NCI-H2227 (cell line): ENCODE measurements around the gene TTLL5.
"Not testable (repeated sequence)": the region's sequence is repeated elsewhere in the genome, so short reads cannot be mapped to it uniquely, and the experiment has no call there.

Source experiments
- DNase-seq: peaks from one replicate; lab custom pipeline; 2025; ENCODE audit not compliant: unreplicated experiment; lab: John Stamatoyannopoulos, UW

The TTLL5 gene

GRCh38 chr14:75904311-75904710, 243.3 kb downstream of the TTLL5 start:
- no peak for DNase-seq

DNA sequence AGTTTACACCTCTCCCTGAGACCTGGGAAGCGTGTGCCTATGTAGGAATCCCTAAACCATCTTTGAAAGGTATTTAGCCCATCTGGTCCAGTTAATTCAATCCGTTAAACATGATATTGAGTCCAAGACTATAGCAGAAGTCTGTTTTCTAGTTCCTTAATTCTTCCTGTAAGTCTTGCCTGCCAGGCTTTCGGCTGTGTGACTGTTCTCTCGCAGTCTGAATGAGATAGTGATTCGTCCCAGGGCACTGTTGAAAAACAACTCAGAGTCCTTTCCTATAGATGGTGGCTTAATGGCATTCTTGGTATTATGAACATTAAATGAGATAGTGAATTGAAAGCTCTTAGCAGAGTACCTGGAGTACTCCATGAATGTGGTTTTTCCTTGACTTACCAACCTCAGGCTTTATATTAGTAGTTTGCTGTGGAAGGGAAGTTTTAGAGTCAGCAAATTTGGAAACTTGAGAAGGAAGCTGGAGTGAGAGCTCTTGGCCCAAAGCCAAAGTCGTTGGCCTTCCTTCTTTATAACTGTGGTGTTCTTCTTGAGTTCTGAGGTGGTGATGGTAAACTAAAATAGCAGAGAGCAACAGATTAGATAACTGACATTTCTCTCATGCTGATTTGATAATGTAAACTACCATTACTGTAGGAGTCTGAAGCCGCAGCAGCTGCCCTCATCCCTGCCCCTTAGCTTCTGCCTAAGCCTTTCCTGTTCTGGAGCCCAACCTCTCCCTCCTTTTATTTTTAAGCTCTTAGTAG, 244.3 kb downstream of the TTLL5 start:
- DNase-seq: no peak

GRCh38 chr14:75906228-75906627, 245.2 kb downstream of the TTLL5 start:
- no peak for DNase-seq

DNA sequence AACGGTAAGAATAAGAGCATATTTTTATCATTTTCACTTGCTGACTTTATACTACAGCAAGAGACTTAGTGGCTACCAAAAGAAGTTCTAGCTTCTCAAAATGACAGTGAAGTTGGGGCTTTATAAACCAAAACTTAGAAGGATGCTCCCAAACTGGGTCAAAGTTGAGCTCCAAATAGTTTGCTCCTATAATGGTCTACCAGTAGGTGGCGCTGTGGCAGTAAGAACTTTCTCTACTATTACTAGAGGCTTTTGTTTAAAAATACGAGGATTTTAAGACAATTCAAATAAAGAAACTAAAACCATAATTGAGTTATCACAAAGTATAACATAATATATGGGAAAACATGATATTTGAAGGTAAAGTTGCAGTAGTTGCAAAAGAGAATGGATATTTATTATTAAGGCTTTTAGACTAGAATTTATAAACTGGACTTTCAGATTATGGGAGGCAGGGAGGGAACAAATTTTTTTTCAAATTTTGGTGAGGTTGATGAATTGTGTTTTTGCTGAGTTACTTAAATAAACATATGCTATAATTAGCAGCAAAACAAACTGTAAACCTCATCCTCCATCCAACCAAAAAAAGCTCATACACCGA, 245.7 kb downstream of the TTLL5 start:
- peak; percentile 54 for DNase-seq

- DNase-seq: no peak
Measured at GRCh38 chr14:75907756-75908359, 246.8 kb downstream of the TTLL5 start.

- DNase-seq: no peak
Measured at GRCh38 chr14:75909630-75910029, 248.6 kb downstream of the TTLL5 start.

- DNase-seq: no peak
Measured at GRCh38 chr14:75910048-75910447, 249.0 kb downstream of the TTLL5 start.

GRCh38 chr14:75911883-75912282, 250.8 kb downstream of the TTLL5 start:
- peak; percentile 82 for DNase-seq

- DNase-seq: no peak
Measured at GRCh38 chr14:75913183-75913582, 252.1 kb downstream of the TTLL5 start.

DNA sequence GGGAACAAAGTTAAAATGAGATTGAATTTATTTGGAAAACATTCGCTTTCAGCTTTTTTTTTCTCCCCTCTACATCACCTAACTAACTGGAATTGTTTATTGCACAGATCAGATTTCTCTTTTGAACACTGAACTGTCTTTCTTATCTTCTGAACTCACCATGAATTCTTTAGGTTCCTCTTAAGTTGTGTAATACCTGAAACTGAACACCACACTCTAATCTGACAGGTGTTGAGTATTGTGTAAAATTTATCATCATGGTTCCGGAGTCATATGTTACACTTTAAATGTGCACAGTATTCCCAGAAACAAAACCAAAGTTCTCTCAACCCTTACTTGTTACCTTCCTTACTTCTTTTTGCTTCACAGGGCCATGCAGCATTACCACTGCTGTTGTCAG, 254.0 kb downstream of the TTLL5 start:
- DNase-seq: no peak

DNA sequence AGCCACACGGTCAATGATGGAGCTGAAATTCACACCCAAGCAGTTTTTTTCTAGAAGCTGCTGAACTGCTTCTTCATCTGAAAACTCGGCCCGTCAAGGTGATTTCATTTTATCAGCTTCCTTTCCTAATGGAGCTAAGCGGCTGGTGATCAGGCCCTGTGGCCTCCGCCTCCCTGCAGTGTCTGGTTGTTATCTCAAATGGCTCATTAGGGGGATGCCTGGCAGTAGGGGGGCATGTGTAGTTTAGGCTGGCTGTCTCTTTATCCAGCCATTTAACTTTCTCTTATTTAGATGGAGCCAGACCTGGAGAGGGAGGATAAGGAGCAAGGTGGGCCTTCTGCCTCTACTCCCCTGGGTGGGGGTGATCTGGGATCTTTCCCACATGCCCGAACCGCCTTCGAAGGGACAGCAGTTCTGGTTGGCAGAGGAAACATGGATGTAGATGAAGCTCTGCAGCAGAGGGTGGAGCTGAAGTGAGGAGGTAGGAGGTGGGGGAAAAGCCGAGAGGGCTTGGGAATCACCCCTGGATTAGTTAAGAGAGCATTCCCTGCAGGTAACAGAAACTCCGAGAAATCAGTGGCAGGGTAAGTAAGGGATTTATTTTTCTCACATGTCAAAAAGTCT, 256.4 kb downstream of the TTLL5 start:
- no peak for DNase-seq

GRCh38 chr14:75917946-75918335, 256.9 kb downstream of the TTLL5 start:
- no peak for DNase-seq

GRCh38 chr14:75920421-75920820, 259.4 kb downstream of the TTLL5 start:
- not testable (repeated sequence) for DNase-seq

DNA sequence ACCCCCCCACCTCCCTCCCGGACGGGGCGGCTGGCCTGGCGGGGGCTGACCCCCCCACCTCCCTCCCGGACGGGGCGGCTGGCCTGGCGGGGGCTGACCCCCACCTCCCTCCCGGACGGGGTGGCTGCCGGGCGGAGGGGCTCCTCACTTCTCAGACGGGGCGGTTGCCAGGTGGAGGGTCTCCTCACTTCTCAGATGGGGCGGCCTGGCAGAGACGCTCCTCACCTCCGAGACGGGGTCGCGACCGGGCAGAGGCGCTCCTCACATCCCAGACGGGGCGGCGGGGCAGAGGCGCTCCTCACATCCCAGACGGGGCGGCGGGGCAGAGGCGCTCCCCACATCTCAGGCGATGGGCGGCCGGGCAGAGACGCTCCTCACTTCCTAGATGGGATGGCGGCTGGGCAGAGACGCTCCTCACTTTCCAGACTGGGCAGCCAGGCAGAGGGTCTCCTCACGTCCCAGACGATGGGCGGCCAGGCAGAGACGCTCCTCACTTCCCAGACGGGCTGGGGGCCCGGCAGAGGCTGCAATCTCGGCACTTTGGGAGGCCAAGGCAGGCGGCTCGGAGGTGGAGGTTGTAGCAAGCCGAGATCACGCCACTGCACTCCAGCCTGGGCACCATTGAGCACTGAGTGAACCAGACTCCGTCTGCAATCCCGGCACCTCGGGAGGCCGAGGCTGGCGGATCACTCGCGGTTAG, 264.2 kb downstream of the TTLL5 start:
- DNase-seq: not testable (repeated sequence)

- no peak for DNase-seq
Measured at GRCh38 chr14:75926431-75927115, 265.5 kb downstream of the TTLL5 start.

DNA sequence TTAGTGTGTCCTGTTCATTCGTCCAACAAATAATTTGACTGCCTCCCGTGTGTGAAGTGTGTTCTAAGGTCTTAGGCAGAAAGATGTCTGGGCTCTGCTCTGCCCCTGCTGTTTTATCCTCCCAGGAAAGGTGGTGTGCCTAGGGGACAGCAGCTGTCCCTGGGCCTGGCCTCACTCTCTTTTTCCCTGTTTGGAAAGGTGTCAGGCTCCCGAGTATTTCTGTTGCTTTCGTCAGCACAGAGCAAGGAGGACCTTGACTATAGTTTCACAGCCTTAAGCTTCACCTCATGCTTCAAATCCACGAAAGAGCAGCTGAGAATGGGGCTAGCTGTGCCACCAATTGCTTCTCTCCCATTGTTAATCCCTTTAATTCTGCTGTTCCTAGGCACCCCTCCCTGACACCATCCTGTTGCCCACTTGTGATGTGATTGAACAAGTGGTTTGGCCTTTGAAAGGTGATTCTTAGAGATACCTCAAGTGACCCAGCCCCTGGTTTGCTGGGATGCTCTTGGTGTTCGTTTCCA, 266.6 kb downstream of the TTLL5 start:
- DNase-seq: no peak

DNA sequence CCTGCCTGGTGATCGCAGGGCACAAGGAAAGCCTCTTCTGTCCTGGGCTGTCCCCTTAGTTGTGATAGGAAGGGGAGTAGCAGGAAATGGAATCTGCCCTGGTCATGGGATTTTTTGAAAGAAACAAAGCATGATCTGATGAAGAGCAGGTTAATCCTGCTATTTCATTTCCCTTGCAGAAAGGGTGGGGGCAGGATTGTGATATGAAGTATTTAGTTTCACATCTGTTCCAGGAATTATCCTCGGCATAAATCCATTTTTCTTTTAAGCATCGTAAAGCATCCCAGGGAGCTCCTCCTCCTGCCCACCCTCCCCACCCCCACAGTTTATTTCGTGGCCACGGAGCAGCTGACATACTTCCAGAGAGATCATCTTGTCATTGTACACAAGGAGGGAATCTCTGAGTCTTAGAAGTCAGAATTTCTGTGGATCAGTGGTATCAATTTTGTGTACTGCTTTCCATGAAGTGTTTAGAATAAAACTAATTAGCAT, 267.7 kb downstream of the TTLL5 start:
- no peak for DNase-seq

- no peak for DNase-seq
Measured at GRCh38 chr14:75933712-75934296, 272.8 kb downstream of the TTLL5 start.

- peak; percentile 93 for DNase-seq
Measured at GRCh38 chr14:75934998-75935628, 274.1 kb downstream of the TTLL5 start.
